HepG2 (cell line): ENCODE measurements around the gene ANKRD65. TPM values are rescaled to one million over a fixed set of nuclear protein-coding genes. Genes with fewer than 3 reads are reported as not detected.

Experiments used
- FOXC1 ChIP-seq: sonication (generic); formaldehyde crosslinking; IDR thresholded peaks from 2 replicates; pipeline ENCODE4 v1.8.0; 2022; ENCODE audit warnings: mild to moderate bottlenecking, missing genetic modification reagents, borderline replicate concordance
- FOXK2 ChIP-seq: fragments of 450-650 bp; IDR thresholded peaks from 2 replicates; pipeline ENCODE4 v1.6.1; 2016
- FOXM1 ChIP-seq: sonication (generic); formaldehyde crosslinking; IDR thresholded peaks from 2 replicates; pipeline ENCODE4 v1.5.0; 2020; ENCODE audit warnings: missing genetic modification reagents
- GTF2F1 ChIP-seq: fragments of 150-350 bp; IDR thresholded peaks from 2 replicates; pipeline ENCODE4 v1.6.1; 2014; ENCODE audit warnings: low read length
- HNRNPUL1 ChIP-seq: fragments of 200-400 bp; formaldehyde crosslinking; IDR thresholded peaks from 2 replicates; pipeline ENCODE4 v1.6.1; 2017; ENCODE audit warnings: low read depth, mild to moderate bottlenecking, low read length, moderate library complexity
- IKZF4 ChIP-seq: sonication (generic); formaldehyde crosslinking; IDR thresholded peaks from 2 replicates; pipeline ENCODE4 v1.5.1; 2020; ENCODE audit warnings: borderline replicate concordance, mild to moderate bottlenecking, low read depth, missing genetic modification reagents; ENCODE audit errors: not compliant biosample characterization
- KLF6 ChIP-seq: IDR thresholded peaks from 2 replicates; pipeline ENCODE4 v1.8.0; 2016; ENCODE audit warnings: missing biosample characterization, missing genetic modification reagents
- MAFG ChIP-seq: sonication (generic); formaldehyde crosslinking; IDR thresholded peaks from 2 replicates; pipeline ENCODE4 v1.5.1; 2020; ENCODE audit warnings: mild to moderate bottlenecking, missing genetic modification reagents
- MYC ChIP-seq: sonication (generic); formaldehyde crosslinking; IDR thresholded peaks from 2 replicates; pipeline ENCODE4 v1.9.0; 2021; ENCODE audit warnings: missing genetic modification reagents, borderline replicate concordance
- NKX3-1 ChIP-seq: sonication (generic); formaldehyde crosslinking; IDR thresholded peaks from 2 replicates; pipeline ENCODE4 v1.5.0; 2020; ENCODE audit warnings: missing genetic modification reagents
- PCBP2 ChIP-seq: fragments of 200-400 bp; formaldehyde crosslinking; optimal IDR thresholded peaks from 2 replicates; pipeline ENCODE3; 2018; ENCODE audit warnings: low read length, low read depth; ENCODE audit not compliant: poor library complexity, severe bottlenecking
- PHF5A ChIP-seq: IDR thresholded peaks from one replicate; pipeline ENCODE4 v1.6.1; 2018; ENCODE audit warnings: low read depth, missing genetic modification reagents; ENCODE audit not compliant: unreplicated experiment
- RBFOX2 ChIP-seq: fragments of 200-400 bp; formaldehyde crosslinking; IDR thresholded peaks from 2 replicates; pipeline ENCODE4 v1.6.1; 2017; ENCODE audit warnings: low read depth, mild to moderate bottlenecking, low read length
- RBM39 ChIP-seq: fragments of 200-400 bp; formaldehyde crosslinking; IDR thresholded peaks from one replicate; pipeline ENCODE4 v1.6.1; 2018; ENCODE audit warnings: antibody characterized with exemption, mild to moderate bottlenecking, low read depth, low read length; ENCODE audit not compliant: poor library complexity, severe bottlenecking
- SATB2 ChIP-seq: sonication (generic); formaldehyde crosslinking; IDR thresholded peaks from 2 replicates; pipeline ENCODE4 v1.5.0; 2020; ENCODE audit warnings: missing genetic modification reagents
- SRSF9 ChIP-seq: fragments of 200-400 bp; formaldehyde crosslinking; IDR thresholded peaks from 2 replicates; pipeline ENCODE4 v1.6.1; 2018; ENCODE audit warnings: borderline replicate concordance, mild to moderate bottlenecking, low read depth, low read length; ENCODE audit not compliant: insufficient read depth, poor library complexity, severe bottlenecking
- TSC22D2 ChIP-seq: sonication (generic); formaldehyde crosslinking; IDR thresholded peaks from 2 replicates; pipeline ENCODE4 v1.5.1; 2020; ENCODE audit warnings: missing genetic modification reagents, mild to moderate bottlenecking, borderline replicate concordance
- YEATS4 ChIP-seq: sonication (generic); formaldehyde crosslinking; IDR thresholded peaks from 2 replicates; pipeline ENCODE4 v1.4.0; 2020; ENCODE audit warnings: missing genetic modification reagents, borderline replicate concordance
- ZFP90 ChIP-seq: sonication (generic); formaldehyde crosslinking; IDR thresholded peaks from 2 replicates; pipeline ENCODE4 v1.8.0; 2022; ENCODE audit warnings: missing genetic modification reagents, mild to moderate bottlenecking, inconsistent platforms, borderline replicate concordance
- ZNF256 ChIP-seq: sonication (generic); formaldehyde crosslinking; conservative IDR thresholded peaks from 2 replicates; pipeline ENCODE4 v1.4.0; 2020; ENCODE audit warnings: missing genetic modification reagents
- ZNF510 ChIP-seq: sonication (generic); formaldehyde crosslinking; IDR thresholded peaks from 2 replicates; pipeline ENCODE4 v1.4.0; 2020; ENCODE audit warnings: low read depth, mild to moderate bottlenecking, missing genetic modification reagents
- ZNF558 ChIP-seq: sonication (generic); formaldehyde crosslinking; IDR thresholded peaks from 2 replicates; pipeline ENCODE4 v1.9.0; 2022; ENCODE audit warnings: mild to moderate bottlenecking, missing genetic modification reagents, borderline replicate concordance
- ZSCAN29 ChIP-seq: sonication (generic); formaldehyde crosslinking; conservative IDR thresholded peaks from 2 replicates; pipeline ENCODE4 v1.4.0; 2020; ENCODE audit warnings: mild to moderate bottlenecking, missing genetic modification reagents
- polyA plus RNA-seq, 8 experiments: library from polyadenylated mRNA; depleted of rRNA in 3 of 8; stranded (reverse) in 7 of 8; unstranded in 1 of 8; fragments of >200 nt; fragmentation: Illumina TruSeq in 4 of 8; extraction: Trizol in 4 of 8; gene quantifications; 2 replicates each; pipeline versions ENCODE4 v1.2.1 to v1.2.3, GENCODE V29; 2011 to 2016; ENCODE audit warnings: low read depth in 4 of 8, missing spikeins in 1 of 8, mixed read lengths in 1 of 8; ENCODE audit not compliant: insufficient read depth in 1 of 8
- total RNA-seq, 5 experiments: library from RNA; depleted of rRNA; stranded (reverse); fragments of >200 nt; fragmentation: Illumina TruSeq; extraction: Trizol; gene quantifications; 2 replicates each; pipeline ENCODE4 v1.2.3, GENCODE V29; 2016; ENCODE audit warnings: low read depth in 1 of 5
- TF ChIP-seq, protein P1 (sequence below), 2 experiments: IDR thresholded peaks; 2 replicates each; pipeline ENCODE4 v1.6.1; 2011 to 2012; ENCODE audit warnings: low read length in 2 of 2, borderline replicate concordance in 1 of 2, low read depth in 1 of 2, mild to moderate bottlenecking in 1 of 2, moderate library complexity in 1 of 2

ANKRD65 gene
- total and polyA plus RNA-seq, 2 of the 13 experiments (the other 11 are each of a cell fraction or from before 2014, with no cell fraction given), result 12.1 to 30.1 TPM

DNA sequence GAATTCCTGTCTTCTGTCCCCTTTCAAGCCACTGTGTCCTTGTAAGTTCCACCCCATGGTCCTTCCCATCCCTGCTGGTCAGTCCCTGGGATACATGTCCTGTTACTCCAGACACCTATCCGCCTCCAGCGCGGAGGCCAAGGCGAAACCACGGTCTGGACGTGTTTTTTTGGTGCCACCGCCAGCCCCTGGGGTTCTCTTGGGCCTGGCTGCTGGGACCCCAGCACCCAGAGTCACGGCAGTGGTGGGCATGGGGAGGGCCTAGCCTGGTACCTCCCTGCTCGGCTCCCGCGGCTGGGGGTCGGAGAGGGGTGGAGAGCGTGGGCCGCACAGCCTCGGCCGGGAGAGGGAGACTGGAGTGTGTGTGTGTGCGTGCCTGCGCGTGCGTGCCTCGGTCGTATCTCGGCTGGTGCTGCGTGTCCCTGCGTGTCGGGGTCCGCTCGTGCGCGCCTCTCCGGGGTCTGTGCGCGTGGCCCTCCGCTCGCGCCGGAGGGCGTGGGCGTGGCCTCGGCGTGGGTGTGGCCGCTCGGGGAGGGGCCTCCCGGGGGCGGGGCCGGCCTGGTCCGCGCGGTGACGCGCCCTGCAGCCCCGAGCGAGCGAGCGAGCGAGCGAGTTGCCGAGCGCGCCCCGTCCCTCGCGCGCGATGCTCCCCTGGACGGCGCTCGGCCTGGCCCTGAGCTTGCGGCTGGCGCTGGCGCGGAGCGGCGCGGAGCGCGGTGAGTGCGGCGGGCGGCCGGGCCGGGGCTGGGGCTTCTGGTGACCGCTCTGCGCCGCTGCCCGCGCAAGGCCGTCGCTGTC, 14.2 kb upstream of the ANKRD65 start, which contains the start of gene VWA1 (continued):
- TF ChIP-seq GTF2F1 (no peak), MYC (CRISPR knock-in tag) (peak; percentile 89; the same call in 1 of the 2 replicates), TSC22D2 (no peak), MAFG (CRISPR knock-in tag) (no peak), ZNF510 (CRISPR knock-in tag) (0 out of 2 replicates have a peak, but pooled peaks have one; percentile 46), YEATS4 (CRISPR knock-in tag) (peak; percentile 60; the same call in 1 of the 2 replicates), ZSCAN29 (CRISPR knock-in tag) (0 out of 2 replicates have a peak, but pooled peaks have one; percentile 38), FOXM1 (CRISPR knock-in tag) (no peak), RBM39 (no peak), FOXK2 (no peak), ZNF558 (peak; percentile 70; the same call in 1 of the 2 replicates), SATB2 (CRISPR knock-in tag) (no peak), PHF5A (CRISPR knock-in tag) (no peak), IKZF4 (CRISPR knock-in tag) (peak; percentile 28), SRSF9 (no peak), RBFOX2 (peak; percentile 96), ZFP90 (CRISPR knock-in tag) (no peak; the same call in 1 of the 2 replicates), ZNF256 (CRISPR knock-in tag) (no peak), NKX3-1 (CRISPR knock-in tag) (0 out of 2 replicates have a peak, but pooled peaks have one; percentile 42), FOXC1 (peak; percentile 14; the same call in 1 of the 2 replicates), KLF6 (no peak), HNRNPUL1 (no peak), PCBP2 (no peak)
- TF ChIP-seq, protein P1, sequence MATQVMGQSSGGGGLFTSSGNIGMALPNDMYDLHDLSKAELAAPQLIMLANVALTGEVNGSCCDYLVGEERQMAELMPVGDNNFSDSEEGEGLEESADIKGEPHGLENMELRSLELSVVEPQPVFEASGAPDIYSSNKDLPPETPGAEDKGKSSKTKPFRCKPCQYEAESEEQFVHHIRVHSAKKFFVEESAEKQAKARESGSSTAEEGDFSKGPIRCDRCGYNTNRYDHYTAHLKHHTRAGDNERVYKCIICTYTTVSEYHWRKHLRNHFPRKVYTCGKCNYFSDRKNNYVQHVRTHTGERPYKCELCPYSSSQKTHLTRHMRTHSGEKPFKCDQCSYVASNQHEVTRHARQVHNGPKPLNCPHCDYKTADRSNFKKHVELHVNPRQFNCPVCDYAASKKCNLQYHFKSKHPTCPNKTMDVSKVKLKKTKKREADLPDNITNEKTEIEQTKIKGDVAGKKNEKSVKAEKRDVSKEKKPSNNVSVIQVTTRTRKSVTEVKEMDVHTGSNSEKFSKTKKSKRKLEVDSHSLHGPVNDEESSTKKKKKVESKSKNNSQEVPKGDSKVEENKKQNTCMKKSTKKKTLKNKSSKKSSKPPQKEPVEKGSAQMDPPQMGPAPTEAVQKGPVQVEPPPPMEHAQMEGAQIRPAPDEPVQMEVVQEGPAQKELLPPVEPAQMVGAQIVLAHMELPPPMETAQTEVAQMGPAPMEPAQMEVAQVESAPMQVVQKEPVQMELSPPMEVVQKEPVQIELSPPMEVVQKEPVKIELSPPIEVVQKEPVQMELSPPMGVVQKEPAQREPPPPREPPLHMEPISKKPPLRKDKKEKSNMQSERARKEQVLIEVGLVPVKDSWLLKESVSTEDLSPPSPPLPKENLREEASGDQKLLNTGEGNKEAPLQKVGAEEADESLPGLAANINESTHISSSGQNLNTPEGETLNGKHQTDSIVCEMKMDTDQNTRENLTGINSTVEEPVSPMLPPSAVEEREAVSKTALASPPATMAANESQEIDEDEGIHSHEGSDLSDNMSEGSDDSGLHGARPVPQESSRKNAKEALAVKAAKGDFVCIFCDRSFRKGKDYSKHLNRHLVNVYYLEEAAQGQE (IDR thresholded peaks at IDR 0.05; ENCODE audit: borderline replicate concordance in 1 of 2, low read depth in 1 of 2, low read length in 2 of 2), result no peak; a peak in 1 of 4 replicates
